Left forelimb (tissue), 1 donor: ENCODE measurements around the gene UBA1.
A peak's percentile ranks its signal among the peaks of the same experiment; 100 is the strongest.
"Not testable (repeated sequence)": the region's sequence is repeated elsewhere in the genome, so short reads cannot be mapped to it uniquely, and the experiment has no call there.

Experiments used
- DNase-seq: peaks from one replicate; pipeline ENCODE4 v3.0.0-alpha.2; 2018; ENCODE audit warnings: low spot score

UBA1 gene

GRCh38 chrX:47229427-47229826 lies 35.8 kb downstream of the UBA1 start:
- DNase-seq, result no peak

DNA sequence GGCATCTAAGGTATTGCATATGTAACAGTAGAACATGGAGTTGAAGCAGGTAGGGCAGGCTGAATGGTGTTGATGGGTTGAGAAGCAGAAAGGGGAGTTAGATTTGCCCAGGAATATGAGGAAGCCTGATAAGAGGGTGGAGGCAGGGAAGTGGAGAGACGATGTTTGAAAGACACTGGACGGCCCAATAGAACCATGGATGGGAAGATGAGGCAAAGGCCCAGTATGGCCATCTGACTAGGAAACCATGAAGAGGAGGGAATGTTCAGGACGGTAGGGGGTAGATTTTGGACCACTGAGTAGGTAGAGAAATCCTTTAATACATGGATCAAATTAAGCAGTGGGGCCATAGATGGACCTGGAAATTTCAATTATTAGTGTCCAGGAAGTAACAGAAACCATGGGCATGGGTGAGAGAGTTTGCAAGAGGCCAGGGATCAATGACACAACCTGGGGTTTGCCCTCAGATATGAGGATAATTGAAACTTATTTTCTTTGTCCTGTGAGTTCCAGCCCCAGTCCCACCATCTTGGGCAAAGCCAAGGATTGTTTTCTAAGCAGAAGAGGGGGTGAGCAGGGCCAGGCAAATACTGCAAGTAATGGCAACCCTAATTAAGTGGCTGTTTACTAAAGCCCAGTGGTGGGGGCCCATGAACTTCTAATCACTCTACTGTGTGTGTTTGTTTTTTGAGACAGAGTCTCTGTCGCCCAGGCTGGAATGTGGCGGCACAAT lies 36.7 kb downstream of the UBA1 start:
- DNase-seq, result no peak

DNA sequence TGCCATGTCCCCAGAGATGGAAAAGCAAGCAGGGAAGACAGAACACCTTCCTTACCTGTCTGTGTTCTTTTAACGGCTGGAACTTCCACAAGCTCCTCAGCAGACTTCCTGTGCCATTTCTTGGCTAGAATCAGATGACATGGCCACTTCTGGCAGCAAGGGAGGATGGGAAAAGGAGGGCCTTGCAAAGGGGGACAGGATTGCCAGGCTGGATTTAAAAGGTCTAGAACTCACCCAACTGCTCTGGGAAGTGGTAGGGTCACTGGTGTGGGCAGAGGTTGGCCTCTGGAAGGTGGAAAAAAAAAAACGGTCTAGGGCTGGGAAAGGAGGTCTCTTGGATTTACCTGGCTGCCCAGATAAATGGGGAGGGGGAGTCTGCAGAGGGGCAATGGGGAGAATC lies 37.5 kb downstream of the UBA1 start:
- DNase-seq, result no peak

DNA sequence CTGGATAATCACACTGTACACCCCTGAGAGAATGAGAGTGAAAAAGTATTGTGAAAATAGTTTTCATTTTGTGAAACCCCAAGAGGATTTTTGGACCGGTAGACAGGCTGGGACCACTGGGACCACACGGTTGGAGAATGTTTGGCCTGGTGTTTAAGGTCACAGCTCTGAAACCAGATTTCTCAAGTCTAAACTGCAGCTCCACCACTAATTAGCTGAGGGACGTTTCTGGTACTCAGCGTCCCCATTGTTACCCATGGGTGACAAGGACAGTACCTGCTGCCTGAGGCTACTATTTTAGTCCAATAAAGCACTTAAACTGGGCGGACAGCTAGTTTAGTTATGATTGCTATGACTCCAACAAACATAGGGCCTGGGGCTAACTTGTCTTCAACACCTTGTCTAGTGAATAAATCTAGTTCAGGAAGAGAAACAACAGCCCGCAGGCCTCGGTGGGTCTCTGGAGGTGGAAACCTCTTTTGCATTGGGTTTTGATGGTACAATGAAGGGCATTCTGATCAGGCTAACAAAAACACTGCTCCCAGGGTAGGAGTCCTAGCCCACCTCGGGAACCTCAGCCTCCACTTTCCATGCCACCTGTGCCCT lies 38.7 kb downstream of the UBA1 start:
- DNase-seq, result no peak

- peak; percentile 74 for DNase-seq
Measured at GRCh38 chrX:47232803-47233332, 39.2 kb downstream of the UBA1 start, which contains the start of gene USP11. USP11 (plus strand) TSS chrX:47233009; CDS start chrX:47233044, 35 bp downstream.

DNA sequence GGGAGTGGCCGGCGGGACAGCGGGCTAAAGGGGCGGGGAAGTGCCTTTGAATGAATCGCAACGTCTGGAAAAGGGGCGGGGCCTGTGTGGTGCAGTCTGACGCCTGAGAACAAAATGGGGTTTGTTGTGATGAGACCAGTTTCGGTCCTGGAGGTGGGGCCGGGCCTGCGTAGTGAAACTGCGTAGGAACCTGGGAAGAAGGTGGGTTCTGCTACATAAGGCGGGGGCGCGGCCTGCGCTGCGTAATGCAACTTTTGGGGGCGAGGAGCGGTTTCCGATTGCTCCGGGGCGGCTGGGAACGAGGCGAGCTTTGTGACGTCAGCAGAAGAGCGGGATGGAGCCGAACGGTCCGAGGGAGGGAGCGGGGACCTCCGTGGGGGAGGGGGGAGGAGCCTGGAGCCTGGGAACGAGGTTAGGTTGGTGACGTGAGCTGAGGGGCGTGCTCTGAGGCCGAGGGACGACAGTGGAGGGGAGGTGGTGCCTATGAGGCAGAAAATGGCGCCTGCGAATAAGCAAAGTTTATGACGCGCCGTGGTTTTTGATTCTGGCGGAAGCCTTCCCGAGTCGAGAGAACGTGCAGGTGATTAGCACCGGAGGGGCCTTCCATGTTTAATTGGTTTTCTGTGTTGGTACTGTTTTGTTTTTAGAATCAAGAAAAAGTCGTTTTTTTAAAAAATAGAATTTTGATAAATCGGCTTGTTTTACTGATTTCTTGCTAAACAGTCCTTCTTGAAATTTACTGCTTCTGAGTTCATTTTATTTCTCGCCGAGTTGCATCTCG lies 39.9 kb downstream of the UBA1 start:
- DNase-seq, result peak; percentile 95

GRCh38 chrX:47234583-47234982 lies 41.0 kb downstream of the UBA1 start:
- DNase-seq, result no peak

GRCh38 chrX:47235691-47236103 lies 42.1 kb downstream of the UBA1 start:
- DNase-seq, result no peak

DNA sequence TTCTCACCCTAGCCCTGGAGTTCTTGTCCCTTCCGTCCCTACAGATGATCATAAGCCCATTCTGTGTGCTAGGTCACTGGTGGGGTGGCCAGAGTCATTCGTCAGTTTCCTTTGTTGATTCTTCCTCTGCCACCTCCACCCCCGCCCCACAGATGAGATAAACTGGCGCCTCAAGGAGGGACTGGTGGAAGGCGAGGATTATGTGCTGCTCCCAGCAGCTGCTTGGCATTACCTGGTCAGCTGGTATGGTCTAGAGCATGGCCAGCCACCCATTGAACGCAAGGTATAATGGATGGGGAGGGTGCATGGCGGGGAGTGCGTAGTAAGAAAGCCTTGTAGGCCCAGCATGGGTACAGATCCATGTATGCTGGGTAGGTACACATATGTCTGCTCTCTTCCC lies 45.6 kb downstream of the UBA1 start:
- no peak for DNase-seq

DNA sequence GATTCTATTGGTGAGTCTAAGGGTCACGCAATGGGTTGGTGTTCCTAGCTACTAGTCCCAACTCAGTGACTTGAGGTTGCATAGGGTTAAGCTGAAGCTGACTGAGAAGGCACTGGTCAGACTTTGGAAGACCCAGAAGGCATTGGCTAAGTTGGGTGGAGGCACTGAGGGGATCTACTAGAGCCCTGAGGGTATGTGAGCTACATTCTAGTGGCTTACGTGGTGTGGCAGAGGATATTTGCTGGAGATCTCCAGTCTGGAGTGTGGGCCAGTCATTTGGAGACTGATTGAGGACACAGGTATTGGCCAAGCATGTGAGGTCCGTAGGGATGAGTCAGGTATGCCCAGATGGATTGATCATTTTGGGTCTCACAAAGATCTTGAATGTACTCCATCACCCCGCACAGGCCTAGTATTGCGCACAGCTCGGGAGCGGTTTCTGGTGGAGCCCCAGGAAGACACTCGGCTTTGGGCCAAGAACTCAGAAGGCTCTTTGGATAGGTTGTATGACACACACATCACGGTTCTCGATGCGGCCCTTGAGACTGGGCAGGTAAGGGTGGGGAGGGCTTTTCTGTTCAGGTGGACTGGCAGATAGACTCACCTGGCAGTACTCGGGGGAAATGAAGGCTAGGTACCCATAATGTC lies 46.4 kb downstream of the UBA1 start:
- DNase-seq, result no peak

GRCh38 chrX:47240619-47241018 lies 47.0 kb downstream of the UBA1 start:
- DNase-seq, result no peak

- no peak for DNase-seq
Measured at GRCh38 chrX:47241201-47242011, 47.8 kb downstream of the UBA1 start.

DNA sequence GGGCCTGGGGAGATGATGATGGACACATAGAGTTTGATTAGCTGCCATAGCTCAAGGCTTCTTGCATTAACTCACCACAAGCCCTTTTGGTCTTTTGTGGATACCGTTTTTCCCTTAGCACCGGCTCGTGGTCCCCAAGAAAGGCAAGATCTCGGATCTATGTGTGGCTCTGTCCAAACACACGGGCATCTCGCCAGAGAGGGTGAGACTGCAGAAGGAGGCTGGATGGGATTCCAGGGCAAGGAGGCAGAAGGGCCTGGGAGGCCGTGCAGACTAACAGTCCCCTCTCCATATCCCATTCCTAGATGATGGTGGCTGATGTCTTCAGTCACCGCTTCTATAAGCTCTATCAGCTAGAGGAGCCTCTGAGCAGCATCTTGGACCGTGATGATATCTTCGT lies 48.7 kb downstream of the UBA1 start:
- DNase-seq, result no peak

DNA sequence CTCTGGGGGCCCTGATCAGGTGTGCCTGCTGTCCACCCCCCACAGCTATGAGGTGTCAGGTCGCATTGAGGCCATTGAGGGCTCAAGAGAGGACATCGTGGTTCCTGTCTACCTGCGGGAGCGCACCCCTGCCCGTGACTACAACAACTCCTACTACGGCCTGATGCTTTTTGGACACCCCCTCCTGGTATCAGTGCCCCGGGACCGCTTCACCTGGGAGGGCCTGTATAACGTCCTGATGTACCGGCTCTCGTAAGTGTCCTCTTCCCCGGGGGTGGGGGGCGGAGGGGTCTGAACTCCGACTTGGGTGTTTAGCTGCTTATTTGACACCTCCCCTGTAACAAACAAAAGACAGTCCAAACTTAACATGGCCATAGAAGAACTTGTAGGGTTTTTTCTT lies 49.7 kb downstream of the UBA1 start:
- DNase-seq, result no peak

- no peak for DNase-seq
Measured at GRCh38 chrX:47244676-47245075, 51.0 kb downstream of the UBA1 start.

GRCh38 chrX:47245156-47245555 lies 51.5 kb downstream of the UBA1 start:
- DNase-seq, result no peak

- DNase-seq, result no peak
Measured at GRCh38 chrX:47247206-47247998, 53.8 kb downstream of the UBA1 start.

GRCh38 chrX:47247999-47248320 lies 54.3 kb downstream of the UBA1 start:
- no peak for DNase-seq

GRCh38 chrX:47248576-47248975 lies 54.9 kb downstream of the UBA1 start:
- DNase-seq, result no peak

DNA sequence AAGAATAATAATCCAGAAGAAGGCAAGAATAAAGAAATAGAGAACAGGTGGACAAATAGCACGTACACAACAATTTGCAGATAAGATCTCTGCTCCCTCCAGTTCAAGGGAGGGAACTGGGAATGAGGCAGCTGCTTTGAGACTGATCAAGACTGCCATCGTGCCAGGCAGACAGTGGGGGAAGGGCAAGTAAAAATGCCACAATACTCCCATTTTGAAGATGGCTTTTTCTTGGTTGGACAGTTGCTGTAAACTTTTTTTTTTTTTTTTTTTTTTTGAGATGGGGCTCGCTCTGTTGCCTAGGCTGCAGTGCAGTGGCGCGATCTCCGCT lies 56.4 kb downstream of the UBA1 start:
- no peak for DNase-seq

- not testable (repeated sequence) for DNase-seq
Measured at GRCh38 chrX:47257620-47258019, 64.0 kb downstream of the UBA1 start.
